K562 (cell line): ENCODE results near the gene THADA. TPM values are rescaled to one million over a fixed set of nuclear protein-coding genes. Genes with fewer than 3 reads are reported as not detected.

Experiments used
- ATAC-seq: fragments of 200-7000 bp; cut with Tn5 transposase; 3 replicates; pipeline ENCODE4 v1.9.1; 2020; ENCODE audit warnings: moderate library complexity
- BruUV-seq: library from RNA; stranded (reverse); fragments of 400-500 nt; replicated peaks from 2 replicates; lab custom pipeline; 2021; lab: Mats Ljungman, UMichigan
- CTCF ChIA-PET: fragments of 300-600 bp; formaldehyde crosslinking; extraction: SDS; loops from one replicate; lab custom pipeline; 2021; ENCODE audit warnings: low intra/inter-chr PET ratio; lab: Yijun Ruan, JAX
- POLR2A ChIA-PET: fragments of 300-600, 350-650 bp; sonication (Branson Sonifier 250); formaldehyde crosslinking; extraction: SDS; loops from one replicate; lab custom pipeline; 2021; ENCODE audit warnings: antibody characterized with exemption, inconsistent platforms; lab: Yijun Ruan, JAX
- DNase-seq, 4 experiments: peaks; one replicate each; pipeline versions ENCODE4 v3.0.0 to v3.0.0-alpha.2; 2011 to 2018; ENCODE audit warnings: low spot score in 3 of 4, mixed read lengths in 3 of 4; ENCODE audit errors: extremely low read depth in 1 of 4
- FAIRE-seq: peaks from 2 replicates; lab custom pipeline; 2011; peaks lifted over from hg19 to GRCh38; lab: Jason Lieb, UNC
- H2AFZ ChIP-seq: 2 replicates; pipeline ENCODE4 v1.6.0; 2011; ENCODE audit warnings: low read depth, low read length, control low read depth, inconsistent platforms
- H3K27ac ChIP-seq: fragments of 200-600 bp; 3 replicates; pipeline ENCODE4 v1.8.0; 2011; ENCODE audit warnings: low read depth, mild to moderate bottlenecking, control low read depth, inconsistent platforms, low read length, moderate library complexity, mixed read lengths; ENCODE audit errors: extremely low read depth
- H3K27me3 ChIP-seq, 2 experiments: fragments of 300-600 bp in 1 of 2; 2 replicates in 1 of 2; 3 replicates in 1 of 2; pipeline versions ENCODE4 v1.6.0 to v1.8.0; 2011; ENCODE audit warnings: inconsistent platforms in 2 of 2, low read length in 2 of 2, mild to moderate bottlenecking in 1 of 2, mixed read lengths in 1 of 2, moderate library complexity in 1 of 2; ENCODE audit not compliant: control insufficient read depth in 2 of 2, insufficient read depth in 2 of 2
- H3K36me3 ChIP-seq: fragments of 300-600 bp; 3 replicates; pipeline ENCODE4 v1.8.0; 2011; ENCODE audit warnings: mild to moderate bottlenecking, low read length, inconsistent platforms; ENCODE audit not compliant: control insufficient read depth, insufficient read depth
- H3K4me1 ChIP-seq, 2 experiments: fragments of 200-600 bp in 1 of 2; replicated peaks in 1 of 2; 2 replicates in 1 of 2; 3 replicates in 1 of 2; pipeline versions ENCODE4 v1.5.1 to v1.8.0; 2011; ENCODE audit warnings: inconsistent platforms in 2 of 2, low read length in 2 of 2, mild to moderate bottlenecking in 1 of 2, mixed read lengths in 1 of 2, moderate library complexity in 1 of 2; ENCODE audit not compliant: control insufficient read depth in 2 of 2, insufficient read depth in 2 of 2
- H3K4me2 ChIP-seq: 2 replicates; pipeline ENCODE4 v1.6.1; 2011; ENCODE audit warnings: low read length, control low read depth, inconsistent platforms, mixed read lengths; ENCODE audit not compliant: insufficient read depth
- H3K4me3 ChIP-seq: fragments of 200-600 bp; sonication (generic), shearing (Covaris generic); 2 replicates; pipeline ENCODE4 v1.5.1; 2016; ENCODE audit warnings: control low read depth, inconsistent platforms
- H3K79me2 ChIP-seq: fragments of 200-600 bp; 3 replicates; pipeline ENCODE4 v1.8.0; 2011; ENCODE audit warnings: low read length, inconsistent platforms; ENCODE audit not compliant: control insufficient read depth, insufficient read depth
- H3K9ac ChIP-seq, 2 experiments: 2 replicates each; pipeline versions ENCODE4 v1.6.0 to v1.6.1; 2011; ENCODE audit warnings: low read depth in 2 of 2, low read length in 2 of 2, control low read depth in 1 of 2, inconsistent platforms in 1 of 2, mild to moderate bottlenecking in 1 of 2, mixed read lengths in 1 of 2; ENCODE audit not compliant: insufficient read depth in 1 of 2
- H3K9me1 ChIP-seq: one replicate; pipeline ENCODE4 v1.6.0; 2011; ENCODE audit warnings: inconsistent platforms, mild to moderate bottlenecking, low read length, moderate library complexity; ENCODE audit not compliant: control insufficient read depth, insufficient read depth
- H3K9me3 ChIP-seq: replicated peaks from 2 replicates; pipeline ENCODE4 v1.5.1; 2011; ENCODE audit warnings: low read depth, low read length, inconsistent platforms; ENCODE audit not compliant: control insufficient read depth, insufficient read depth
- H4K20me1 ChIP-seq: replicated peaks from 2 replicates; pipeline ENCODE4 v1.6.1; 2011; ENCODE audit warnings: low read length, inconsistent platforms, mixed read lengths; ENCODE audit not compliant: control insufficient read depth, insufficient read depth
- CEBPG ChIP-seq, 3 experiments: fragments of 200-800 bp in 1 of 3; sonication (Bioruptor generic) in 1 of 3; sonication (generic) in 1 of 3; formaldehyde crosslinking in 1 of 3; IDR thresholded peaks in 2 of 3; conservative IDR thresholded peaks in 1 of 3; 2 replicates each; pipeline versions ENCODE4 v1.6.1 to v1.8.0; 2016 to 2022; ENCODE audit warnings: missing compliant biosample characterization in 2 of 3, missing genetic modification characterization in 2 of 3, mild to moderate bottlenecking in 1 of 3, missing genetic modification reagents in 1 of 3
- HLTF ChIP-seq: fragments of 450-650 bp; IDR thresholded peaks from 2 replicates; pipeline ENCODE4 v1.6.1; 2016
- HNRNPLL ChIP-seq: fragments of 200-400 bp; formaldehyde crosslinking; IDR thresholded peaks from 2 replicates; pipeline ENCODE4 v1.6.1; 2017; ENCODE audit warnings: low read length, low read depth, mild to moderate bottlenecking; ENCODE audit not compliant: poor library complexity, severe bottlenecking
- MAFG ChIP-seq: fragments of 450-650 bp; conservative IDR thresholded peaks from 2 replicates; pipeline ENCODE4 v1.6.1; 2016; ENCODE audit warnings: missing genetic modification characterization, missing compliant biosample characterization
- WGBS: fragments of 100-300 bp; shearing (Covaris generic); methylation state at CpG from one replicate; pipeline ENCODE4 v1.1.6; 2016; ENCODE audit warnings: low coverage, mixed read lengths; ENCODE audit not compliant: insufficient coverage; ENCODE audit errors: missing lambda C conversion rate; 5-methylcytosine and 5-hydroxymethylcytosine counted together
- in situ Hi-C: fragments of 300-500 bp; cut with MboI; formaldehyde crosslinking; loops from 4 replicates; pipeline ENCODE4 v1.15.0; 2018; ENCODE audit warnings: inconsistent platforms, mixed read lengths
- intact Hi-C: fragments of 100-400 bp; cut with micrococcal nuclease; formaldehyde crosslinking; loops from 2 replicates; pipeline ENCODE4 v1.14.2; 2022
- polyA plus RNA-seq, 8 experiments: library from polyadenylated mRNA; depleted of rRNA in 4 of 8; stranded (reverse) in 5 of 8; unstranded in 3 of 8; fragments of >200 nt; fragmentation: Nextera tagmentation in 2 of 8; fragmentation: Illumina TruSeq in 1 of 8; extraction: Ambion mirVana in 2 of 8; extraction: Trizol in 1 of 8; gene quantifications; 2 replicates each; pipeline versions ENCODE4 v1.2.1 to v1.2.3, GENCODE V29; 2011 to 2014; ENCODE audit warnings: inconsistent platforms in 1 of 8, missing spikeins in 1 of 8
- total RNA-seq, 7 experiments: library from RNA; depleted of rRNA in 6 of 7; stranded (reverse); fragments of >200 nt in 6 of 7; fragmentation: Illumina TruSeq in 2 of 7; extraction: Trizol in 2 of 7; gene quantifications; 2 replicates each; pipeline versions ENCODE4 v1.2.1 to v1.2.3, GENCODE V29; 2011 to 2021; ENCODE audit warnings: low replicate concordance in 1 of 7
- TF ChIP-seq, protein P1 (sequence below): sonication (generic); formaldehyde crosslinking; IDR thresholded peaks from 2 replicates; pipeline ENCODE4 v1.8.0; 2022; ENCODE audit warnings: mild to moderate bottlenecking, missing genetic modification reagents

THADA gene
- total and polyA plus RNA-seq, 9 of the 15 experiments (the other 6 are each of a cell fraction or from before 2014, with no cell fraction given): 17.8 to 34.7 (median 31.9) TPM

DNA sequence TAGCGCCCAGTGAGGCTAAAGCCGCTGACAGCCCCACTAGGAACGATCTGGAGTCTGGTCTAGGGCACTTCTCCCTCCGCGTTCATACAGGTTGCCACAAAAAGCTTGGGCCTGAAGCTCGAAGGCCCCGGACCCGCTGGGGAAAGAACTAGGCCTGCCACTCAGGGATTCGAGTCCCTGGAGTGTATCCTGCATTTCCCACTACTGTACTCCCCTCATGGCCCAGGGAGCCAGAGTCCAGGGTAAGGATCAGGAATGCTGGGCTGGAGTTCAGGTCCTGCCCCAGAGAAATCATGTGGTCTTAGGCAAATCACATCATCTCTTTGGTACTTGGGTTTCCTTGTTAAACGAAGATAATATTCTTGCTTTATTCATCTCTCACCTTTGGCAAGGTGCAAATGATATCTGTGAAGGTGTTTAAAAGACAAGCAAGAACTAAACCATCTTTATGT lies 368.0 kb downstream of the THADA start (continued):
- peak; percentile 26 for TF ChIP-seq HNRNPLL

DNA sequence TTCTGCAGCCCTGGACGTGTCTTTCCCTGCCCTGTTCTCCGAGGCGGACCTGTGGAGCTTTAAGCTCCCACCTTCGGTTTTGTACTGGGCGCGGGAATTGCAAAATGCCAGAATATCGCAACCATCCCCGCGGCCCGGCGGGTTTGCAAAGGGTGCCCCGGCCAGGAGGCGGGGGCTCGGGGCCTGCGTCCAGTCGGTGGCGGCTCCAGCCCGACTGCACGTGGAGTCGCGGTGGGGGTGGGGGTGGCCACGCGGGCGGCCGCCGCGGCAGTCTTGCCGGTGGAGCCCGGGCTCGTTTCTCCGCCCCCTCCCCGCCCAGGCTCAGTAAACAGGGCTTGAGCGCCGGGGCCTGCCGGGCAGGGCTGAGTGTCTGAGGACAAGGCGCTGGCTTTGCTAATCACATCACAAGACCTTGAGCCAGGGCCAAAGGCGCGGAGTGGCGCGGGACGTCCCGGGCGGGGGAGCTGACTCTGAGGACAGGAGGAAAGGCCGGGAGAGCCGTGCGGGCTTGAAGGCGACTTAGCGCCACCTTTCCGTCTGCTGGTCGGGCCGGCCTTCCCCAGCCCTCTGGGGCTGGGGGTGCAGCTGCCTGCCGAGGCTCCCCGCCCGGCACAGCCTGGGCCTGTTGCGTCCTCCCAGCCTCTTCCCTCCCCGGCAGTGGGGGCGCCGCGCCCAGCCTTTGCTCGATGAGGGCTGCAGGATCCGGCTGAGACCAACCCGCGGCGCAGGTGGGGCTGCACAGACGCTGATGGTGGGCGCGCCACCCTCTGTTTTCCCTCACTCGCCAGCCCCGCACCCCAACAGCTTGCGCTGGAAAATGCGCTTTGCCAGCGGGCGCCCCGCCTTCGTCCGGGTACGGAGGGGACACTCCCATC lies 368.6 kb downstream of the THADA start:
- BruUV-seq: TSS peak; percentile 55
- FAIRE-seq (peak; percentile 48), ATAC-seq (peak; percentile 67), DNase-seq (peak; percentile 74 to 91 (median 84))
- ChIA-PET CTCF (interaction anchor here (0.9 to 6.3 kb wide), 6 partner anchors 204 to 399 kb away, joined by 3 to 41 read pairs (median 30); no protein-coding TSS in a partner anchor), POLR2A (interaction anchor here (0.6 to 2.1 kb wide), 28 partner anchors 9 to 417 kb away, joined by 3 to 10 read pairs (median 4); no protein-coding TSS in a partner anchor)
- Histone ChIP-seq H3K9me3 (no peaks in the 10 kb centered on the region), H3K36me3 (peaks cover 43% of the 10 kb centered on the region), H3K4me1 (peaks cover 12 to 41% of the 10 kb centered on the region in 2 experiments; a peak in 4 of 5 replicates), H4K20me1 (no peaks in the 10 kb centered on the region; the same call in 1 of the 2 replicates), H3K9ac (peak overlapping the region; percentile 93 to 99), H3K9me1 (no peaks in the 10 kb centered on the region), H3K4me3 (peak overlapping the region; percentile 62), H3K4me2 (peak overlapping the region; percentile 76), H3K79me2 (peaks cover 56% of the 10 kb centered on the region), H3K27ac (peak overlapping the region; percentile 97), H3K27me3 (no peaks in the 10 kb centered on the region), H2AFZ (peak overlapping the region; percentile 85)
- in situ Hi-C loops: loop anchor here (5.0 to 10.0 kb wide), 3 partner anchors 52 to 400 kb away; no protein-coding TSS in a partner anchor
- intact Hi-C loops: loop anchor here (1.0 to 5.0 kb wide), 7 partner anchors 37 to 398 kb away; no protein-coding TSS in a partner anchor
- WGBS: under 1% methylated on average over 64 of the region's 77 CpGs
- TF ChIP-seq, protein P1, sequence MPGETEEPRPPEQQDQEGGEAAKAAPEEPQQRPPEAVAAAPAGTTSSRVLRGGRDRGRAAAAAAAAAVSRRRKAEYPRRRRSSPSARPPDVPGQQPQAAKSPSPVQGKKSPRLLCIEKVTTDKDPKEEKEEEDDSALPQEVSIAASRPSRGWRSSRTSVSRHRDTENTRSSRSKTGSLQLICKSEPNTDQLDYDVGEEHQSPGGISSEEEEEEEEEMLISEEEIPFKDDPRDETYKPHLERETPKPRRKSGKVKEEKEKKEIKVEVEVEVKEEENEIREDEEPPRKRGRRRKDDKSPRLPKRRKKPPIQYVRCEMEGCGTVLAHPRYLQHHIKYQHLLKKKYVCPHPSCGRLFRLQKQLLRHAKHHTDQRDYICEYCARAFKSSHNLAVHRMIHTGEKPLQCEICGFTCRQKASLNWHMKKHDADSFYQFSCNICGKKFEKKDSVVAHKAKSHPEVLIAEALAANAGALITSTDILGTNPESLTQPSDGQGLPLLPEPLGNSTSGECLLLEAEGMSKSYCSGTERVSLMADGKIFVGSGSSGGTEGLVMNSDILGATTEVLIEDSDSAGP: no peak
- TF ChIP-seq MAFG (tag) (no peak), CEBPG (CRISPR knock-in tag; IDR thresholded peaks at IDR 0.05) (no peak), CEBPG (tag; conservative IDR thresholded peaks at IDR 0.05 in 1 of 2, IDR thresholded peaks at IDR 0.05 in 1 of 2) (peak in 1 of 2 experiments; percentile 39; a peak in 1 of 4 replicates), HLTF (no peak; the same call in 1 of the 2 replicates)
